Mucosa of descending colon (tissue), 3 donors: Measurements from ENCODE around the gene SAP30BP. TPM values are rescaled to one million over a fixed set of nuclear protein-coding genes. Genes with fewer than 3 reads are reported as not detected.
A peak's percentile ranks its signal among the peaks of the same experiment; 100 is the strongest.

Experiments
- ATAC-seq: fragments of 200-7000 bp; cut with Tn5 transposase; one replicate; pipeline ENCODE4 v1.9.1; 2020; ENCODE audit warnings: mild to moderate bottlenecking, moderate library complexity
- DNase-seq, 3 donors: peaks; one replicate each; pipeline ENCODE4 v3.0.0-alpha.2; 2020
- H3K36me3 ChIP-seq: fragments of 200-600 bp; one replicate; pipeline ENCODE4 v1.8.0; 2021; ENCODE audit warnings: low read depth, mild to moderate bottlenecking
- H3K4me1 ChIP-seq: fragments of 200-600 bp; one replicate; pipeline ENCODE4 v1.8.0; 2021; ENCODE audit warnings: low read depth, mild to moderate bottlenecking
- H3K4me3 ChIP-seq: fragments of 200-600 bp; one replicate; pipeline ENCODE4 v1.8.0; 2021; ENCODE audit warnings: mild to moderate bottlenecking
- H3K9me3 ChIP-seq: fragments of 200-600 bp; one replicate; pipeline ENCODE4 v1.8.0; 2021; ENCODE audit warnings: mild to moderate bottlenecking
- CTCF ChIP-seq: fragments of 200-600 bp; IDR thresholded peaks from one replicate; pipeline ENCODE4 v1.8.0; 2022; ENCODE audit warnings: antibody characterized with exemption, mild to moderate bottlenecking
- intact Hi-C, 2 donors: fragments of 100-400 bp; cut with DNase I in 1 of 2; cut with micrococcal nuclease in 1 of 2; formaldehyde crosslinking; loops; one replicate each; pipeline versions ENCODE4 v1.11.0 to v1.11.1; 2022; cut with DNase I, micrococcal nuclease
- total RNA-seq, 3 donors: library from RNA; stranded (reverse); fragmentation: NEBNext Ultra II Directional in 2 of 3; extraction: Animal tissue kit (Norgen Biotek cat#: 25700) in 2 of 3; gene quantifications; one replicate each; pipeline versions ENCODE4 v1.2.1 to v1.2.4, GENCODE V29; 2021 to 2023
- donor health status: DM: no; HTN: no; CAD: no; lungs with moderate emphysema.
- donor health status: DM: no; HTN: no; CAD: no.
- donor health status: DM: no; HTN: yes; CAD: no.

Gene SAP30BP
- total RNA-seq, 3 donors from 2014 or later: 76.5 to 83.8 (median 76.9) TPM

GRCh38 chr17:75739174-75739573 lies 72.0 kb downstream of the SAP30BP start:
- DNase-seq (no peak), ATAC-seq (no peak)
- H3K4me3 ChIP-seq: no peak overlapping the region
- intact Hi-C loops: no loop called here
- H3K9me3 ChIP-seq: no peaks in the 10 kb centered on the region
- no peak for TF ChIP-seq CTCF
- H3K4me1 ChIP-seq: no peaks in the 10 kb centered on the region
- no peaks in the 10 kb centered on the region for H3K36me3 ChIP-seq

GRCh38 chr17:75739801-75740200 lies 72.7 kb downstream of the SAP30BP start:
- no peak for ATAC-seq
- no peak for DNase-seq
- intact Hi-C loops: no loop called here
- Histone ChIP-seq H3K4me3 (no peak overlapping the region), H3K36me3 (no peaks in the 10 kb centered on the region), H3K4me1 (no peaks in the 10 kb centered on the region), H3K9me3 (no peaks in the 10 kb centered on the region)
- no peak for TF ChIP-seq CTCF

- TF ChIP-seq CTCF: no peak
- ATAC-seq: no peak
- intact Hi-C loops: no loop called here
- Histone ChIP-seq H3K9me3 (no peaks in the 10 kb centered on the region), H3K36me3 (no peaks in the 10 kb centered on the region), H3K4me1 (no peaks in the 10 kb centered on the region), H3K4me3 (no peak overlapping the region)
- DNase-seq: no peak
Measured at GRCh38 chr17:75740215-75740614, 73.1 kb downstream of the SAP30BP start.

- Histone ChIP-seq H3K4me3 (no peak overlapping the region), H3K36me3 (no peaks in the 10 kb centered on the region), H3K4me1 (no peaks in the 10 kb centered on the region), H3K9me3 (no peaks in the 10 kb centered on the region)
- DNase-seq: no peak
- intact Hi-C loops: no loop called here
- no peak for ATAC-seq
- TF ChIP-seq CTCF: no peak
Measured at GRCh38 chr17:75740631-75741077, 73.5 kb downstream of the SAP30BP start.

GRCh38 chr17:75742337-75742736 lies 75.2 kb downstream of the SAP30BP start:
- H3K36me3 ChIP-seq: no peaks in the 10 kb centered on the region
- peak in 1 of 3 donors; percentile 23 for DNase-seq
- H3K4me1 ChIP-seq: no peaks in the 10 kb centered on the region
- TF ChIP-seq CTCF: no peak
- intact Hi-C loops: no loop called here
- no peak for ATAC-seq
- no peak overlapping the region for H3K4me3 ChIP-seq
- no peaks in the 10 kb centered on the region for H3K9me3 ChIP-seq

- ATAC-seq: no peak
- H3K4me3 ChIP-seq: no peak overlapping the region
- H3K4me1 ChIP-seq: no peaks in the 10 kb centered on the region
- no peak for TF ChIP-seq CTCF
- intact Hi-C loops: no loop called here
- H3K36me3 ChIP-seq: no peaks in the 10 kb centered on the region
- no peak for DNase-seq
- H3K9me3 ChIP-seq: no peaks in the 10 kb centered on the region
Measured at GRCh38 chr17:75743625-75744206, 76.6 kb downstream of the SAP30BP start.
